Peyer's patch (tissue), 4 donors: ENCODE data around the gene GALNT6.

Source experiments
- CTCF ChIP-seq, 6 experiments: fragments of 450-650 bp in 4 of 6; fragments of 200-600 bp in 2 of 6; sonication (generic) in 1 of 6; IDR thresholded peaks; one replicate each; pipeline ENCODE4 v1.5.1; 2017 to 2019; ENCODE audit warnings: antibody characterized with exemption in 6 of 6, mild to moderate bottlenecking in 3 of 6, moderate library complexity in 1 of 6
- POLR2A ChIP-seq, 2 donors: fragments of 450-650 bp; IDR thresholded peaks; one replicate each; pipeline ENCODE4 v1.5.1; 2017; ENCODE audit warnings: antibody characterized with exemption in 2 of 2, mild to moderate bottlenecking in 2 of 2, moderate library complexity in 2 of 2

- TF ChIP-seq CTCF (IDR thresholded peaks at IDR 0.05) (no peak), POLR2A (IDR thresholded peaks at IDR 0.05) (no peak)
Observed at GRCh38 chr12:51349026-51349425, 42.2 kb downstream of the GALNT6 start.
